DMS153 treated with DMSO at 0.1 percent for 48 hours (cell line): ENCODE data around the gene FNBP1L.
A peak's percentile ranks its signal among the peaks of the same experiment; 100 is the strongest.
"Not testable (repeated sequence)": the region's sequence is repeated elsewhere in the genome, so short reads cannot be mapped to it uniquely, and the experiment has no call there.

ENCODE experiments used
- DNase-seq: peaks from one replicate; lab custom pipeline; 2025; ENCODE audit not compliant: unreplicated experiment; lab: John Stamatoyannopoulos, UW

The FNBP1L gene

DNA sequence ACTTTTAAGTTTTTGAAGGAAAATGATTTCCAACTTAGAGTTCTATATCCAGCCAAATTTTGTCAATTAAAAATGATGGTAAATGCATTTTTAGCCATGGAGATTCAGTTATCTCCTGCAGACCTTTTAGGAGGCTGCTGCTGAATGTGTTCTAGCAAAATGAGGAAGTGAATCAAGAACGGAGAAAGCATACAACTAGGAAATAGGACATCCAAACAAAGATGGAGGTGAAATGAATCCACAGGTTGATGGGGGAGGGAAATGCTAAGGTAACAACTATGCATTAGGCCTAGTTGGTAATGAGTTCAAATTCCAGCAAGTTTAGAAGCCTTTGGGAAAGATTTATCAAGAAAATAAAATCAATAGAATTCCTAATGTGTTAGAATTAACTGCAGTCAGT, 80.5 kb downstream of the FNBP1L start:
- no peak for DNase-seq

DNA sequence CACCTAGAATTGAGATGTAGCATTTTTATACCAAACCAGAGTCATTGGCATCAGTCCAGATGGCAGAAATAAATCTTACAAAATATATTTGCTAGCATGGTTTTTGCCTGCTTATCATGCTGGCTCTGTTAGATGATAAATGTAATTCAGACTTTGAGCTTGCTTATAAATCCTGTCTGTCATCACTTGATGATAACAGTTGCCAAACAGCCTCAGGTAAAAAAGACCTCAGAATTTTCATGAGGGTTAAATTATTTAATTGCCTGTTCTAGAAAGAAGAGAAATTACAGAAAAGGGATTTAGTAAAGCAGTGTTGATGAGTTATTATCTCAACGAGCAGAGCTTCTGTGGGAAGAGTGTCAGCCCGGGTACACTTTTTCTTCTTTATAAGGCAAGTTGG, 83.3 kb downstream of the FNBP1L start:
- DNase-seq, result no peak

DNA sequence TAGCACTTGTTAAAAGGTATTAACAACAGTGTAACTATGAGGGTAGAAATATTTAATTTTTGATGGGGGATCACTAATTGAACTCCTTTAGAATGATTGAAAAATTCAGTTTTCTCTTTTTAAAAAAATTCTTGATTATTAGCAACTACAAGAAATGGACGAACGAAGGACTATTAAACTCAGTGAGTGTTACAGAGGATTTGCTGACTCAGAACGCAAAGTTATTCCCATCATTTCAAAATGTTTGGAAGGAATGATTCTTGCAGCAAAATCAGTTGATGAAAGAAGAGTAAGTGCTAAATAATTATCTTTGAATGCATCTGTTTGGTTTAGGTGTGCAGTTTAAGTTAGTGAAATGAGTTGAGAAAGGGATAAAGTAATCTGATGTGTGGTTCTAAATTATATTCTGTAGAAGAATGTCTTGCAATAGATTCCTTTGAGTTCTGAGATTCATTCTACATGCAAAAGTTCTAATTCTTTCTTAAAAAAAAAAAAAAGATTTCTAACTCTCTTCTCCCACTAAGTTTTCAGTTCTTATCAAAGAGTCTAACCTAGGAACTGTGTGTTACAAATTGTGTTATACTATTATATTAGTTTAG, 85.0 kb downstream of the FNBP1L start:
- DNase-seq, result no peak

DNA sequence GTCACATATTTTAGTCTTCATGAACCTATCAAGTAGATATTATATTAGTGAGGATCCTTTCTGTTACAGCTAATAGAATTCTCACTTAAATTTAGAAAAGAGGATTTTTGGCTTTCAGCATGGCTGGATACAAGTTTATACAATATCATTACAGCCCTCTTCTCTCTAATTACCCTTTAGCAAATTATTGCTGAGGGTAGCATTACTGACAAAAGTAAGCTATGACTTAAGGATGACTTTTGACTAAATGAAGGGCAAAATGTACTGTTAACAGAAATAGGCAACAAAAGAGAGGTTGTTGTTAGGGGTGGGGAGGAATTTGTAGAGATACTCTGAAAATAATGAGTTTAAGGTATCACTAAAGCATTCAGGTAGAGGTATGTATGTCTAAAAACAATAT, 85.8 kb downstream of the FNBP1L start:
- DNase-seq, result no peak

DNA sequence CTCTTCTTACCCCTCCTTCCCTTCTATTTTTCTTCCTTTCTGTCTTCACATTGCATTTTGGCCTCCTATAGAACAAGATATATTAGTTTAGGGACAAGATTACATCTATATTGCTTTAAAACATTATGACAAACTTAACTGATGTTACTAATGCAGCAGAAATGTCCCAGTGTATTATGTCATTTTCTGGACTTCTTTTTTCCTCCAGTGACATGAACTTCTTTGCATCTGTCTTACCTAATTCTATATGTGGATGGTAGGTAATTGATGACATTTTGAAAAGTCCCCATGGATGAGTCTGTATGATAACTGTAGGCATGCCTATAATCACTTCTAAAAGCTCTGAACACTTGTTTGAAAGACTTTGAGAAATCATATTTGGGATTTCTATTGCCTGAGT, 89.5 kb downstream of the FNBP1L start:
- DNase-seq, result no peak

DNA sequence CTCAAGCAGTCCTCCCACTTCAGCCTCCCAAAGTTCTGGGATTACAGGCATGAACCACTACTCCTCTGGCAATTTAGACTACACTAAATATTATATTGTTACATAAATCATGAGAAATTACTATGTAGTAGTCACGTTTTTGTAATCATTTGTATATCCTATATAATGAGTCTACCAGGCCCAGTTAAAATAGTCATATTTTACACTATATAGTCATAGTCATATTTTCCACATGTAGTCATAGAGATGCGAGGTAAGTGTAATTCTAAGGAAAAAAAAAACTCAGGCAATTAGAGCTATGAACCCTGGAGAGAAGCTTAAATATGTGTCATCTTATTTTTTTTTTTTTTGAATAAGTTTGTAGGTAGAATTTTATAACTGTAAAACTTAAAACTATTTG, 90.0 kb downstream of the FNBP1L start:
- DNase-seq, result no peak

DNA sequence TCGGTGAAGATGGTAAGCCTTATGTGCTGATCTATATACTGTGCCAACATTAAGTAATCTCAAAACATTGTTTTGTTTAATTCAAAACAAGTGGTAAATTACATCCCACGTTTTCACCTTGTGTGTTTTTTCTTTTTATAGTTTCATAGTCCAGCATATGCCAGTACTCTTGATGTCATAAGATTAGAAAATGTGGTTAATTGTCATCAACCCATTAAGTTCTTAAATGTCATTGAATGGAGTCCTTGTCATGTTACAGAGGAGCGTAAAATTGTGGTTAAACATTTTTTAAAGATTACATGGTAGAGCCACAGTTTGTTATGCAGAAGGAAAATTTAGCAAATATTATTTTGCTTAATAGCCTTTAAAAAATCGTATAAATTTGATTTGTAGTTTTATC, 93.1 kb downstream of the FNBP1L start:
- DNase-seq, result no peak

DNA sequence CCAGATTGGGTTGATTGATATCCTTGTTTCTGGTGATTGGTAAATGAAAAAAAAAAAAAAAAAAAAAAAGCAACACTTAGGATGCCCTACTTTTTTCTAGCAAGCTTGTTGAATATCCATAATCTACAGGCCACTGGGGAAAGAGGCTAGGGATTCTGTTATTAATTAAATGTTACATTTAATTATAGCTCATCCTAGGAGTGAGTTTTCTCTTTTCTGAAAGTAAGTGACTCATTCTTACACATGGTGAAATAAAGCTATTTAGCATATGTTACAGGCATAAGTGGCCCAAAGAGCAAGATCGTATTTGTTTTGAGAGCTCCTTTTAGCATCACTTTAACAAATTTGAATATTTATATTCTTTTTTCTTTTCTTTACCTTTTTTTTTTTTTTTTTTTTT, 94.5 kb downstream of the FNBP1L start:
- DNase-seq, result no peak

DNA sequence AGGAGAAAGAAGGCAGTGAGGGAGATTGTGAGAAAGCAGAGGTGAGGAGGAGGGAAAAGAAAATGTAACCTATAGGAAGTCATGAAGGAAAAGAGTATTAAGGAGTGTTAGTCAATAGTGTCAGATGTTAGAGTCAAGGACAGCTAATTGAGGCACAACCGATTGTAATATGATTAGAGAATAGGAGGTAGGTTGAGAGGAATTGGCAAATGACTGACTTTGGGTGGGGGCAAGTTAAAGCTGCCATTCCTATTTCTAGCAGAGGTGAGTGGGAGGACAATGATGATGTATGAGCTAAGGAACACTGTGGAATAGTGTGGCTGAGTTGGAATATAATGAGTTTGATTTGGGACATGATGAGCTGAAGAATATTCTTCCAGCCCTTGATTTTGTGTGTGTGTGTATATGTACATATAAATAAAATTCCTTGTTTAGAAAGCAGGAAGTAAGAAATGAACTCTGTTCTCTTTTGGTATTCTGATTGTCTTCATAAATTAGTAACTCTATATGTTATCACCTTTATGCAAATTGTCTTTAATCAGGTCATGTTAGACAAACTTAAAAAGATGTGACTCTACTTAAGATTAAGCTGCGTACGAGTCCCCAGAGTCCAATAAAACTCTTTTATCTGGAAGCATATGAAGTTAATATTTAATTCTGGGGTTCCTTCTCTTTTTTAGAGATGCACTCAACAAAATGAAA, 98.4 kb downstream of the FNBP1L start:
- DNase-seq, result no peak

DNA sequence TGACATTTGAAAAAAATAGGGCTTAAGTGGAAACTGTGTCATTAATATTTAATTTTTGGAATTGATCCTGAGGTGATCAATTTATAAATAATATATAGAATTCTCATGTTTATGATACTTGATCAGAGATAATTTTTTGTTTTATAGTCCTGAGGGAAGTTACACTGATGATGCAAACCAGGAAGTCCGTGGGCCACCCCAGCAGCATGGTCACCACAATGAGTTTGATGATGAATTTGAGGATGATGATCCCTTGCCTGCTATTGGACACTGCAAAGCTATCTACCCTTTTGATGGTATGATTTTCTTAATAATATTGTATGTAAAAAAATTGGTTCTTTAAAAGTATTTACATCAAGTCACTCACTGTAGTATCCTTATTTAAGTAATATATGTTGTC, 101.2 kb downstream of the FNBP1L start:
- no peak for DNase-seq

DNA sequence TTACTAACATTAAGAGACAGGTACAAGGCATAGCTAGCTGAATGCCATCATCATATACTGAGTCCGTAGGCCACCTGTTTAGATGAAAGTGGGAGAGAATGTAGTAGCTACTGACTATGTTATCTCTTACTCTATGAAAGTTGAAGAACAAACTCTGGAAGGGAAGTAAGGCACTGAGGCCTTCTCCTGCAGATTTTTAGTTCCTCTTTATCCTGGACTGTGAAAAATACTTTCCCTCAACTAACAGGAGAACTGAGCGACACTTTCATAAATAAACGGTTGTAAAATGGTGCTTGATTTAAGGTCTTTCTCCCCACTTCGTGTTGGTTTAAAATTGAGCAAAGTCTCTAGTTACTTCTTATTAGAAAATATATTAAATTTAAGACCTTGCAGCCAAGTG, 101.9 kb downstream of the FNBP1L start:
- DNase-seq, result no peak

DNA sequence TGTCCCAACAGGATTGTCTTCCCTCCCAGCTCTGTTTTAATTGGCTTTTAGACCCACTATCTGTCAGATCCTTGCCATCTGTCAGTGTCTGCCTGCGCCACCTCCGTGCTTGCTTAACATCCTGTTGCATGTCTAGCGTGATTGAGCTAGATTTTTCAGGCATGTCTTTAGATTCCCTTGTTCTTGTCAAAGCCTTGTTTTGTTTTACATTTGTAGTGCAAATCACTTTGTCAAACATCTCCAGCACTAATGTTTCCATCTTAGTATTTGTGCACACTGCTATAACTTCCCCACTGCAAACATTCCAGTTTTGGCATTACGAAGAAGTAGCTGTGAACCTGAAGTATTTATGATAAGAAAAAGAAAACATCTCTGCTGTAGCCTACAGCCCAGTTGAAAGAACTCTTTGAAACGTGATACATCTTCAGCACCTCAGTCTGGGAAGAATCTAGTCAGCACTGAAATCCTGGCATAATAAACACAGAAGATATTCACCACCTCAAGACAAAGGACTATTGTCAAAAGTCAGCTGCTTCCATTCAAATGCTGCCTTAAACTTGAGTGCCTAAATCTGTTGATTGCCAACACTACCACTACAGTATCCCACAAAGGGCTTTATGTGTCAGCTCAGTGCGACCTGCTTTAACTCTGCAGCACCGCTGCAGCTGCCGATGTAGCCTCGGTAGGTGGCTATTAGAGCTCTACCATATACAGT, 105.0 kb downstream of the FNBP1L start:
- no peak for DNase-seq

DNA sequence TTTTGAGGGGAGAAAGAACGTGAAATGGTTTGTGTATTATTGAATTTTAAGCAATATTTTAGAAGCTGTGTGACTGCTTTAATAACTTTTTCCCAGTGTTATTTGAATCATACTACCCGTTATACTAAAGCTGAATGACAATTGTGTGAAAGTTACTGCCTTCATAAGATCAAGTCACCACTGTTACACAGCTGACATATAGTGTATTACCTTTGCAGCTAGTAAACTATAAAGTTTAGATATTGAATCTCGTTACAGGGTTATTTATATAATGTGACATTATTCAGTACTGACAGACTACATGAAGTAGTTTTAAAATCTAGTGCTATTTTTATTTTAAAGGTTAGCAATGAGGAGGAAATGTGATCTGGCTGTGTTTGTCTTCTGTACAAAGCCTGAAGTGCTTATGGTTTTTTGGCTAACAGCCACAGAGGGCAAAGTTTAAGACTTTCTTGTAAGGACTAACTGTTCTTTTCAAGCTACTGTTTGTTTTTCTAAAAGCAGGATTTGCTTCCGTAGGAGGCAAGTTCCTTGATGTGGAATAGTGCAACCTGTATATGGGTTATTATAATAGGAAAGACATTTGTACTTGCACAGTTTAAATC, 106.1 kb downstream of the FNBP1L start:
- not testable (repeated sequence) for DNase-seq

DNA sequence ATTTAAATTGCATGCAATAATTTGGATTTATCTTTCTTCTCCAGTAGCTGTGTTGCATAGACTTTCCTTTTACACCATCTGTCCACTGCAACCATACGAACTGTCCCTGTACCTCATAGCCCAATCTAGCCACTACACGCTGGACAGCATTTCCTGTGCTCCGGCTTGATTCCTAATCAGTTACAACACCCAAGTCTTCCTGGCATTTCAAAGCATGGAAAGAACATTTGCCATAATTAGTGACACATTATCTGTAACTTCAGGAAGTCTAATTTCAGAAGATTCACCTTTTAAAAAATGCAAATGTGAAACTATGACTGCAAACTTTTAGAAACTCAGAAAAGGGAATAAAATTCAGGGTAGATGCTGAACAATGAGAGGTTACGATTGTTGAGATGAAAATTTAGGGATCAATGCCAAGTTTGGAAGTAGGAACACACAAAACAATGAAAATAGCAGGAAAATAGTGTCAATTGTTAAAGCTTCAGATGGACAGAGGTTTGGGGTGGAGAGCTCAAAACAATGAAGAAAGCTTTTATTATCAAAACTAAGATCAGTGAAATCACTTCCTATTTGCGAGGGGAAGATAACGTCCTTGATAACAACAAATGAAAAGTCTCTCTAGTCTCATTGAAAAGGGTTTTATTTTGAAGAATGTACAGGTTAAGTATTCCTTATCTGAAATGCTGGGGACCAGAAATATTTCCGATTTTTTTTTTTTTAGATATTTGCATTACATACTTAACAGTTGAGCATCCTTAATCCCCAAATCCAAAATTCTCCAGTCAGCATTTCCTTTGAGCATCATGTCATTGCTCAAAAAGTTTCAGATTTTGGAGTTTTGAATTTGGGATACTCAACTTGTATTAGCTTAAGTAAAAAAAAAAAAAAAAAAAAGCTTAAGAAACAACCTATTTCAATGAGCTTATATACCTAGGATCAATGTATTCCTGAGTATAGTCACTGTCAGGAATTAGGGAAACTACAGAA, 107.3 kb downstream of the FNBP1L start:
- no peak for DNase-seq

DNA sequence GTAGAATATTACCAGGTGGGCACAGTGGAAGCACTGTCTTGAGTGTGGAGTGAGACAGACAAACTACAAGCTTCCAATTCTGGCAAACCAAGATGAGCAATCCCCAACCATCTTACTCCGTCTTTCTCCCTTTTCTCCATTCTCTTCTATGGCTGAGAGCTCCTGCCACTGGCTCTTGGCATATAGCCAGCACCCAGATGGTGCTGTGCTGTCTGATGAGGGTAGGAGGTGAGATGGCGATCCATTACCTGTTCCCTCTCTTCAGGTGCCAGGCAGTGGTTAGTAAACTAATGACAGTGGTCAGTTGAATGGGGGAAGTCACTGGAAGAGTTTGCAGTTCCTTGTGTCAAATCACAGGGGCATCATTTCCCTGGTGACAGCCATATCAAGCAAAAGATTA, 108.4 kb downstream of the FNBP1L start:
- DNase-seq, result peak; percentile 20

DNA sequence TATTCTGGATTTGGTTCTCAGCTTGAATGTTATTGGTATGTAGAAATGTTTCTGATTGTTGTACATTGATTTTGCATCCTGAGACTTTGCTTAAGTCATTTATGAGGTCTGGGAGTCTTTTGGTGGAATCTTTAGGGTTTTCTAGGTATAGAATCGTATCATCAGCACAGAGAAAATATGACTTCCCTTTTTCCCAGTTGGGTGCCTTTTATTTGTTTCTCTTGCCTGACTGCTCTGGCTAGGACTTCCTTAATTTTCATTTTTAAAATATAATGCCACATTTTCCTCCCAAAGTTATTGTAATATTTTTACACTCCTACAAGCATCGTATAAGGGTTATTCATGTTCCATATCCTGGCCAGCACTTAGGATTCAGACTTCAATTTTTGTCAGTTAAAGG, 111.1 kb downstream of the FNBP1L start:
- DNase-seq, result no peak

DNA sequence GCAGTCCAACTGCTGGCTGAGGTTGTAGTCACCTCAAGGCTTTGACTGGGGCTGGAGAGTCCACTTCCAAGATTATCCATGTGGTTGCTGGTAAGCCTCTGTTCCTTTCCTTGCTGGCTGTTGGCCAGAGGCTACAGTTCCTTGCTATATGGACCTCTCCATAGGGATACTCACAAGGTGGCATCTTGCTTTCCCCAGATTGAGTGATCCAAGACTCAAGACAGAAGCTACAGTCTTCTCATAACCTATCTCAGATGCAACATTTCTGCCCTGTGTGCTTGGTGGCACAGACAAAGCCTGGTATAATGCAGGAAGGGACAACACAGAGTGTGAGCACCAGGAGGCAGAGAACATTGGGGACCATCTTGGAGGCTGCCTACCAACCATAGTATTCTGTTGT, 111.8 kb downstream of the FNBP1L start:
- no peak for DNase-seq

DNA sequence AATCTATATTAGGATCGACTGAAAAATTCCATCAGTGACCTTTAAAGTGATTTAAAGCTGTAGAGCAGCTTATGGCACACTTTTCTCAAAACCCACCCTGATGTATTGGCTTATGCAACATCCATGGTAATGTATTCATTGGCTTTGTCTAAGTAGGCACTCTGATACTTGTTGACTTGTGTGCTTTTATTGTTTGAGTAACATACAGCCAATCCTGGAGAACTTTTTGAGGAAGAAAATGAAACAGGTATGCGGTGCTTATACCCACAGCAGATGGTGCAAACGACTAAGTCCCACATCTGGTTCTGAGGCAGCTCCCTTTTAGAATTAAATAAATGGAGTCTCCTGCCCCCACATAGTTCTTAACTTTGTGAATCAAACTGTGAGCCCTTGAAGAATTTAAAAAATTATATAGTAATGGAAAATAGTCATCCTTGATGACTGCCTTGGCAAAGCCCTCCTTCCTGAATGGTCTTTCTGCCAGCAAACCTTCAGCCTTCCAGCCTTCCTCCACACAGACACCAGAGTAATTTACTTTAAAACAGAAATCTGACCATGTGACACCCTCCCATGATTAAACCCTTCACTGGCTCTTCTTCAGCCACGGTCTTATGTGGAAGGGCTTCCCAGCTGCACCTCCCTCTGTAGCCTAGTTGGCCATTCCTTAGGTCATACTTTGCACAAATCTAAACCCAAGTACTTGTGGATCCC, 117.7 kb downstream of the FNBP1L start:
- DNase-seq, result no peak

DNA sequence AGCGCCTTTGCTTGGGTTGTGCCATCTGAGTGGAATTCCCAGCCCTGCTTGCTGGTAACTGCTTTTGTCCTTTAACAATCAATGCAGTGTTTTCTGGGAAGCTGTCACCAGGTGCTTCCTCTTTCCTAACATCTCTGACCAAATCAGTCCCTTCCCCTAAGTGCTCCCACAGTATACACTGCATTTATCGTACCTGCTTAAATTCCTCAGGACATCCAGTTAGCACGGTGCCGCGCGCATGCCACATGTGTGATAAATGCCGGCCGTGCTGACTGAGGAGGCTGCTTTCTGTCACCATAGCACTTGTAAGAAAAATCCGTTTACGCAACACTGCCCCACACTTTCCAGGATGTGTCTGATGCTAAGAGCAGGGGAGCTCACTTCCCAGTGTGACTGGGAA, 118.3 kb downstream of the FNBP1L start:
- DNase-seq, result no peak

DNA sequence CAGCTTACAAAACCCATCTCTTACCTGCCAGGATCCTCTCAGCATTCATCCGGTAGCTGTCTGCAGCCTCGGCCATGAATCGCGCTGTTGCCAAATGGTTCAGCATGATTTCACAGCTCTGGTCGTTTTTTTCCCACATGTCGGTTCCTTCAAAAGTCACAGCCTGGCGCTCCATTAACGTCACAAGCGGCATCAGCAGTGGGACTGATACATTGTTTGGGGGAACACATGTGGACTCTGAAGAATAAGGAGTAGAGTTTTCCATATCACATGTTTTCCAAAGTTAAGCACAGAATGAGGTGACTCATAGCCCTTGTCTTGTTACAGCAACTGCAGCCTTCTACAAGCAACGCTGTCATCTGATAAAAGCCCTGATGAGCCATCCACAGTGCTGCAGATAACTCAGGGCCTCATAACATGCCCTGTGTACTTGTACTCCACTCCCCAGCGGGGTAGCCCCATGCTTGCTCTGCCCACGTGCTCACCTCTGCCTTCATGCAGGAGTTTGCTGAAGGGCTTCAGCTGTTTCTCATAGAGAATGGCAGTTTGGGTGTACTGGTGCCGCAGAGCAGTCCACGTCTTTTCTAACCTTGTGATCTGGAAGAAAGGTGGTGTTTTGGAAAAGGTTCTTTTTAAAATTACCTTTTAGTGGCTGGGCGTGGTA, 119.5 kb downstream of the FNBP1L start:
- DNase-seq, result no peak
